ENCODE results near the gene REEP6. TPM values are rescaled to one million over a fixed set of nuclear protein-coding genes. Genes with fewer than 3 reads are reported as not detected.

REEP6 gene
- total RNA-seq, 1 experiment from 2014 or later, result 4.1 TPM

GRCh38 chr19:1483131-1483978 lies 7.6 kb upstream of the REEP6 start:
- no peak for DNase-seq (ENCODE audit: low read depth)
- in situ Hi-C loops (cut with HindIII; ENCODE audit: low pct_unique_long_range_greater_than_20kb, low sequenced_read_pairs), result no loop called here

GRCh38 chr19:1483979-1484428 lies 7.0 kb upstream of the REEP6 start:
- no peak for DNase-seq (ENCODE audit: low read depth)
- in situ Hi-C loops (cut with HindIII; ENCODE audit: low pct_unique_long_range_greater_than_20kb, low sequenced_read_pairs), result no loop called here

DNA sequence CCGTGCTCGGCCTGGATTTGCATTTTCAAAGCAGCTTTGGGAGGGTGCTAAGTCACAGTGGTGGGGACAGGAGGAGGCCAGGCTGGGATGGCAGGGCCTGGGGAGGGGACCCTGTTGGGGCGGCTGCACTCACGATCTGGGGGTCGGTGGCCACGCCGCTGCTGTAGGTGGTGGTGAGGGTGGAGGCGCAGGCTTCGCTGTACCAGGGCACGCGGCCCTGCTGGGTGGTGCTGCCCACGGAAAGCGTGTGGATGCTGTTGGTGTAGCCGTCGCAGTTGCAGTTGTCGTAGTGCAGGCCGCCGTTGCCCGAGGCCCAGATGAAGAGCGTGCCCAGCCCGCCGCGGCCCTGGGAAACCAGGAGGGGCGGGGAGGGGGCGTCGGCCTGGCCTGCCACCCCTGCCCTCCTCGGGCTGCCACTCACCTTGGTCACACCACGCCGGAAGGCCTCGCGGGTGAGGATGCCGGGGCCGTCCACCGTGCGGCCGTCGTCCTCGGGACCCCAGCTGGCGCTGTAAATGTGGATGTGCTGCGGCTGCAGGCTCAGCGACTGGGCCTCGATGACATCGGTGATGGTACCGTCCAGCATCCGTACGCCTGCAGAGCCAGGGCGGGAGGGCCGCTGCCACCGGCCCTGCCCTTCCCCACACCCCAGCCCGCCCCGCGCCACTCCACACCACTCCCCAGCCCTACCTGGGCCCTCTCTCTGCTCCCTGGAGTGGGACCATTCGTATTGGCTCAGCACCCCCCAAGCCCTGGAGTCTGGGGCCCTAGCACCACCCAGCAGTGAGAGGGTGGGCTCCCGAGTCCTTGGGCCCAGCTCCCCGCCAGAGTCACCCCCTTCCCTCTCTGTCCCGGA lies 4.0 kb upstream of the REEP6 start:
- in situ Hi-C loops (cut with HindIII; ENCODE audit: low pct_unique_long_range_greater_than_20kb, low sequenced_read_pairs), result no loop called here
- DNase-seq (ENCODE audit: low read depth), result no peak

GRCh38 chr19:1487576-1488281 lies 3.3 kb upstream of the REEP6 start:
- no peak for DNase-seq (ENCODE audit: low read depth)
- in situ Hi-C loops (cut with HindIII; ENCODE audit: low pct_unique_long_range_greater_than_20kb, low sequenced_read_pairs), result no loop called here

- in situ Hi-C loops (cut with HindIII; ENCODE audit: low pct_unique_long_range_greater_than_20kb, low sequenced_read_pairs), result no loop called here
- no peak for DNase-seq (ENCODE audit: low read depth)
These were observed 2.7 kb upstream of the REEP6 start for GRCh38 chr19:1488282-1488601.

GRCh38 chr19:1489463-1490310 lies 1.3 kb upstream of the REEP6 start:
- DNase-seq (ENCODE audit: low read depth), result no peak
- in situ Hi-C loops (cut with HindIII; ENCODE audit: low pct_unique_long_range_greater_than_20kb, low sequenced_read_pairs), result no loop called here

DNA sequence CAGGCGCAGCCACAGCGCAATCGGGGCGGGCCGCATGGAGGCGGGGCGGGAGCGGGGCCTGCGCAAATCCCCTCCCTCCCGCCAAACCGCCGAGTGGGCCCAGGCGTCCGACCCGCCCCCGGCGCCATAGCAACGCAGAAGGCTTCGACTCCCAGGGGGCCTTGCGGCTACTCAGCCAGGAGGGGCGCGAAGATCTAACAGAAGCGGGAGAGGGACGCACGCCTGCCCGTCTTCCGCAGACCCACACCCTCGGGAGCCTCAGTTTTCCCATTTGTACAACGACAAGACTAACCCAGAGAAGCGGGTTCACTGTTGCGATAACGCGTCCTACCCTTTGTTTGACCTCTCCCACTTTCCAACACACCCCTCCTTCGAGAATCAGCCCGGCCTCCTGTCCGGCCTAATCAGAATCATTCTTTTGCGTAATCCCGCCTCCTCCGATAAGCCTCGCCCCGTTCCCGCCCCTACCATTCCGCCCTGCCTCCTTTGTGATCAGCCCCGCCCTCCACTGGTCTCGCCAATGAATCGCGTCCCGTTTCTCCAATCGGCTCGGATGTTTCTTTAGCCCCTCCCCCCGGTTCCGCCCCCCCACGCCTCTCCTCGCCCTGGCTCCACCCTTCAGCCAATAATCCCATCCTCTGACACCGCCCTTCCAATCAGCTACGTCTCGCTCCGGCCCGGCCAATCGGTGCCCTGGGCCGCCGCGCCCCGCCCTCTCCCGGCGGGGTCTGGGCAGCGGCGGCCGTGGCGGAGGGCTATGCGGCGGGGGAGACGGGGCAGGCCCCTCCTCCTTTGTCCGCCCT lies 469 bp upstream of the REEP6 start, which contains the start of gene PCSK4:
Gene PCSK4, minus strand, starts transcription at position 40 of the 803 bp plus-strand sequence. Its CDS starts 4 bp downstream, at position 36.
- in situ Hi-C loops (cut with HindIII; ENCODE audit: low pct_unique_long_range_greater_than_20kb, low sequenced_read_pairs), result no loop called here
- peak; percentile 96 for DNase-seq (ENCODE audit: low read depth)

- DNase-seq (ENCODE audit: low read depth), result no peak
- in situ Hi-C loops (cut with HindIII; ENCODE audit: low pct_unique_long_range_greater_than_20kb, low sequenced_read_pairs), result no loop called here
These were observed 829 bp downstream of the REEP6 start for GRCh38 chr19:1491849-1492170.

DNA sequence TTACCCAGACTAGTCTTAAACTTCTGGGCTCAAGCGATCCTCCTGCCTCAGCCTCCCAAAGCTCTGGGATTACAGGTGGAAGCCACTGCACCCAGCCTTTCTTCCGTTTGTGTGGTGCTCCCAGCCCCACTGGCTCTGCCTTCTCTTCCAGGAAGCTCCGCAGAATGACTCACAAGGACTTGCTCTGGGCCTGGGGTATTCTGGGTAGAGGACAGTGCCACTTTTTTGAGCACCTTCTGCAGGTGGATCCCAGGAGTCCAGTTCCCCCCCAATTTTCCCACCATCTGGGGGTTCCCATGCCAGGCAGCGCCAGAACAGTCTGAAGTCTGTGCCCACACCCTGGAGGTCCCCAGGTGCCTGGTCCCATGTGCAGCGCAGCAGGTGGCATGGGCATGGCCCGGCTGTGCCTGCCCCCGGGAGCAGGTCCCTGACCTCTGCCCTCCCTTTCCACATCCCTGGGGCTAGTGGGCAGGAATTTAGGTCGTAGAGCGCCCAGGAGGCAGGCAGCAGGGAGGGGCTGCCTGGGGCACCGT lies 1.6 kb downstream of the REEP6 start:
- no peak for DNase-seq (ENCODE audit: low read depth)
- in situ Hi-C loops (cut with HindIII; ENCODE audit: low pct_unique_long_range_greater_than_20kb, low sequenced_read_pairs), result no loop called here

- no peak for DNase-seq (ENCODE audit: low read depth)
- in situ Hi-C loops (cut with HindIII; ENCODE audit: low pct_unique_long_range_greater_than_20kb, low sequenced_read_pairs), result no loop called here
These were observed 3.3 kb downstream of the REEP6 start for GRCh38 chr19:1494115-1494815.

DNA sequence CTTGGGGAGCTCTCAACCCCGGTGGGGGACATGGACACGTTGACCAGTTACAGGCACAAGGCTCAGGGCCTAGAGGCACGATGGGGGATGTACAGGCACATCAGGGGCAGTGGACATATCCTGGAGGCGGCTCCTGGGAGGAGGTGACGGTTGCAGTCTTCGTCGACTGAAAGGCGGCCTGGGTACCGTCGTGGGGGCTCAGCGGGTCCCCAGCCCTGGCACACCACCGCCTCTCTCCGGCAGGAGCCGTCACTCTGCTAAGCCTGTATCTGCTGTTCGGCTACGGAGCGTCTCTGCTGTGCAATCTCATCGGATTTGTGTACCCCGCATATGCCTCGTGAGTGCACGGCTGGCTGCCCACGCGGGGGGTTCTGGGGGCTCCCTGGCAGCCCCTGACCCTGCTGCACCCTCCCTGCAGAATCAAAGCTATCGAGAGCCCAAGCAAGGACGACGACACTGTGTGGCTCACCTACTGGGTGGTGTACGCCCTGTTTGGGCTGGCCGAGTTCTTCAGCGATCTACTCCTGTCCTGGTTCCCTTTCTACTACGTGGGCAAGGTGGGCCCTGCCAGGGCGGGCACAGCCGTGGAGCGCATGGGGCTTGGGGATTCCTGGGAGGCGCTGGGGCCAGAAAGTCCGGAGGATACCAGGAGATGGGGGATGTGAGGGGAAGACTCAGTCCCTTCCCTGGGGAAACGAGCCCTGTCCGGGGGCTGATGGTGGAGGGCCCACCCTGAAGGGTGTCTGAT lies 4.2 kb downstream of the REEP6 start:
- in situ Hi-C loops (cut with HindIII; ENCODE audit: low pct_unique_long_range_greater_than_20kb, low sequenced_read_pairs), result no loop called here
- DNase-seq (ENCODE audit: low read depth), result no peak

- in situ Hi-C loops (cut with HindIII; ENCODE audit: low pct_unique_long_range_greater_than_20kb, low sequenced_read_pairs), result no loop called here
These were observed 5.1 kb downstream of the REEP6 start for GRCh38 chr19:1495799-1496713.

GRCh38 chr19:1496714-1497577 lies 6.0 kb downstream of the REEP6 start:
- no peak for DNase-seq (ENCODE audit: low read depth)
- in situ Hi-C loops (cut with HindIII; ENCODE audit: low pct_unique_long_range_greater_than_20kb, low sequenced_read_pairs), result no loop called here

More at GRCh38 chr19:1495799-1496713, 5.1 kb downstream of the REEP6 start:
- no peak for DNase-seq (ENCODE audit: low read depth)

- in situ Hi-C loops (cut with HindIII; ENCODE audit: low pct_unique_long_range_greater_than_20kb, low sequenced_read_pairs), result no loop called here
These were observed 6.7 kb downstream of the REEP6 start for GRCh38 chr19:1497578-1498235.

More at GRCh38 chr19:1497578-1498235, 6.7 kb downstream of the REEP6 start:
- no peak for DNase-seq (ENCODE audit: low read depth)

All from Caki2 (cell line).